H1 (cell line): ENCODE data around the gene THEMIS. TPM values are rescaled to one million over a fixed set of nuclear protein-coding genes. Genes with fewer than 3 reads are reported as not detected.

Experiments
- CTCF ChIA-PET: fragments of 300-600 bp; sonication (Branson Sonifier 250); formaldehyde crosslinking; loops from one replicate; lab custom pipeline; 2021; ENCODE audit not compliant: partially characterized antibody; lab: Charles Lee
- POLR2A ChIA-PET: fragments of 300-600 bp; sonication (Branson Sonifier 250); formaldehyde crosslinking; loops from one replicate; lab custom pipeline; 2021; ENCODE audit warnings: inconsistent platforms; ENCODE audit not compliant: partially characterized antibody; lab: Charles Lee
- DNase-seq, 2 experiments: peaks; one replicate each; pipeline versions ENCODE4 v3.0.0 to v3.0.0-alpha.2; 2010 to 2022; ENCODE audit warnings: low spot score in 2 of 2, low read depth in 1 of 2, mixed read lengths in 1 of 2
- FAIRE-seq: peaks from 2 replicates; lab custom pipeline; 2011; peaks lifted over from hg19 to GRCh38; lab: Jason Lieb, UNC
- H2AFZ ChIP-seq: 2 replicates; pipeline ENCODE4 v1.8.1; 2012; ENCODE audit warnings: low read length, inconsistent platforms
- H2AK5ac ChIP-seq: 2 replicates; pipeline ENCODE4 v1.6.1; 2013; ENCODE audit warnings: low read depth, low read length
- H2BK120ac ChIP-seq: replicated peaks from 2 replicates; pipeline ENCODE3; 2013; ENCODE audit warnings: low read depth, low read length, inconsistent platforms
- H2BK12ac ChIP-seq: 2 replicates; pipeline ENCODE4 v1.6.1; 2013; ENCODE audit warnings: low read depth, low read length
- H2BK15ac ChIP-seq: 2 replicates; pipeline ENCODE4 v1.6.1; 2013; ENCODE audit warnings: low read length
- H2BK20ac ChIP-seq: 2 replicates; pipeline ENCODE4 v1.6.1; 2013; ENCODE audit warnings: low read length
- H2BK5ac ChIP-seq: 2 replicates; pipeline ENCODE4 v1.6.1; 2013; ENCODE audit warnings: low read depth, low read length
- H3K14ac ChIP-seq: 2 replicates; pipeline ENCODE4 v1.6.1; 2013; ENCODE audit warnings: inconsistent platforms; ENCODE audit not compliant: insufficient read length
- H3K18ac ChIP-seq: 2 replicates; pipeline ENCODE4 v1.6.1; 2013; ENCODE audit warnings: low read length; ENCODE audit errors: extremely low read depth
- H3K23ac ChIP-seq: 2 replicates; pipeline ENCODE4 v1.6.1; 2013; ENCODE audit warnings: inconsistent platforms; ENCODE audit not compliant: insufficient read length
- H3K23me2 ChIP-seq: 2 replicates; pipeline ENCODE4 v1.6.1; 2013; ENCODE audit warnings: low read depth, low read length
- H3K27ac ChIP-seq: 2 replicates; pipeline ENCODE4 v1.6.1; 2011; ENCODE audit warnings: low read depth, low read length, inconsistent platforms
- H3K27me3 ChIP-seq, 4 experiments: replicated peaks in 1 of 4; 1 replicate in 1 of 4; 2 replicates in 3 of 4; pipeline versions ENCODE4 v1.6.1 to v1.8.1; 2011 to 2013; ENCODE audit warnings: low read length in 3 of 4, mild to moderate bottlenecking in 3 of 4, inconsistent platforms in 2 of 4, mixed read lengths in 2 of 4, moderate library complexity in 1 of 4; ENCODE audit not compliant: control insufficient read depth in 3 of 4, insufficient read depth in 3 of 4; ENCODE audit errors: extremely low read depth in 1 of 4
- H3K36me3 ChIP-seq, 4 experiments: 2 replicates each; pipeline versions ENCODE4 v1.6.1 to v1.8.1; 2011 to 2013; ENCODE audit warnings: mild to moderate bottlenecking in 4 of 4, low read length in 3 of 4, moderate library complexity in 2 of 4, control low read depth in 1 of 4, inconsistent platforms in 1 of 4; ENCODE audit not compliant: insufficient read depth in 4 of 4, control insufficient read depth in 2 of 4
- H3K4ac ChIP-seq: replicated peaks from 2 replicates; pipeline ENCODE3; 2013; ENCODE audit warnings: low read length, low read depth, mixed read lengths, inconsistent platforms; ENCODE audit not compliant: insufficient read length
- H3K4me1 ChIP-seq, 4 experiments: replicated peaks in 1 of 4; 1 replicate in 1 of 4; 2 replicates in 3 of 4; pipeline versions ENCODE4 v1.6.1 to v1.8.1; 2011 to 2013; ENCODE audit warnings: low read length in 3 of 4, inconsistent platforms in 2 of 4, mixed read lengths in 1 of 4; ENCODE audit not compliant: insufficient read depth in 4 of 4, control insufficient read depth in 3 of 4
- H3K4me2 ChIP-seq, 2 experiments: 2 replicates each; pipeline versions ENCODE4 v1.6.1 to v1.8.1; 2011 to 2013; ENCODE audit warnings: low read depth in 2 of 2, low read length in 2 of 2, control low read depth in 1 of 2, inconsistent platforms in 1 of 2, mild to moderate bottlenecking in 1 of 2; ENCODE audit not compliant: insufficient read depth in 1 of 2
- H3K4me3 ChIP-seq, 4 experiments: fragments of 200-600, 300-600 bp in 1 of 4; sonication (generic), shearing (Covaris generic), sonication (Bioruptor Twin) in 1 of 4; 2 replicates each; pipeline versions ENCODE4 v1.5.1 to v1.8.1; 2011 to 2016; ENCODE audit warnings: low read length in 4 of 4, low read depth in 3 of 4, control low read depth in 2 of 4, inconsistent platforms in 2 of 4, mild to moderate bottlenecking in 2 of 4, mixed read lengths in 1 of 4, moderate library complexity in 1 of 4; ENCODE audit not compliant: insufficient read depth in 2 of 4; ENCODE audit errors: extremely low read depth in 1 of 4
- H3K56ac ChIP-seq: replicated peaks from 2 replicates; pipeline ENCODE3; 2013; ENCODE audit warnings: low read depth, mild to moderate bottlenecking, mixed read lengths, low read length, inconsistent platforms; ENCODE audit not compliant: insufficient read length
- H3K79me1 ChIP-seq: 2 replicates; pipeline ENCODE4 v1.6.1; 2013; ENCODE audit warnings: low read depth, low read length, control low read depth
- H3K79me2 ChIP-seq, 2 experiments: 2 replicates each; pipeline versions ENCODE4 v1.6.1 to v1.8.1; 2012 to 2013; ENCODE audit warnings: low read length in 2 of 2, mild to moderate bottlenecking in 2 of 2, inconsistent platforms in 1 of 2; ENCODE audit not compliant: insufficient read depth in 2 of 2, control insufficient read depth in 1 of 2
- H3K9ac ChIP-seq, 4 experiments: replicated peaks in 1 of 4; 1 replicate in 1 of 4; 2 replicates in 3 of 4; pipeline versions ENCODE4 v1.6.1 to v1.8.1; 2011 to 2013; ENCODE audit warnings: low read depth in 3 of 4, low read length in 3 of 4, control low read depth in 2 of 4, mild to moderate bottlenecking in 2 of 4, moderate library complexity in 2 of 4, inconsistent platforms in 1 of 4; ENCODE audit errors: extremely low read depth in 1 of 4
- H3K9me3 ChIP-seq, 2 experiments: 2 replicates each; pipeline versions ENCODE4 v1.6.1 to v1.8.1; 2012 to 2013; ENCODE audit warnings: mild to moderate bottlenecking in 2 of 2, moderate library complexity in 2 of 2, control low read depth in 1 of 2, inconsistent platforms in 1 of 2, low read depth in 1 of 2, low read length in 1 of 2, mixed read lengths in 1 of 2; ENCODE audit not compliant: insufficient read depth in 2 of 2
- H4K20me1 ChIP-seq, 2 experiments: replicated peaks in 1 of 2; 2 replicates each; pipeline versions ENCODE3 to v1.8.1; 2011 to 2013; ENCODE audit warnings: inconsistent platforms in 2 of 2, low read length in 2 of 2, mild to moderate bottlenecking in 1 of 2; ENCODE audit not compliant: insufficient read depth in 2 of 2, control insufficient read depth in 1 of 2
- H4K5ac ChIP-seq: 2 replicates; pipeline ENCODE4 v1.6.1; 2013; ENCODE audit warnings: low read length, low read depth, mixed read lengths, inconsistent platforms; ENCODE audit not compliant: insufficient read length
- H4K8ac ChIP-seq: 2 replicates; pipeline ENCODE4 v1.8.0; 2013; ENCODE audit warnings: mild to moderate bottlenecking, moderate library complexity, low read length, inconsistent platforms; ENCODE audit not compliant: insufficient read depth; ENCODE audit errors: extremely low read depth
- H4K91ac ChIP-seq: replicated peaks from 2 replicates; pipeline ENCODE3; 2013; ENCODE audit warnings: low read length, mixed read lengths, inconsistent platforms; ENCODE audit not compliant: insufficient read length
- CHD2 ChIP-seq: IDR thresholded peaks from 2 replicates; pipeline ENCODE4 v1.6.1; 2012; ENCODE audit warnings: low read length, improper control_type of control experiment
- CREB1 ChIP-seq: IDR thresholded peaks from 2 replicates; pipeline ENCODE4 v1.6.1; 2012; ENCODE audit warnings: inconsistent platforms
- EGR1 ChIP-seq: IDR thresholded peaks from 2 replicates; pipeline ENCODE4 v1.6.1; 2011; ENCODE audit warnings: low read depth, low read length, borderline replicate concordance
- JUND ChIP-seq: IDR thresholded peaks from 2 replicates; pipeline ENCODE4 v1.6.1; 2011; ENCODE audit warnings: mild to moderate bottlenecking, improper control_type of control experiment, low read length
- SP1 ChIP-seq: IDR thresholded peaks from 2 replicates; pipeline ENCODE4 v1.6.1; 2011; ENCODE audit warnings: low read depth, low read length
- SUZ12 ChIP-seq: fragments of 200-600 bp; sonication (generic); IDR thresholded peaks from 2 replicates; pipeline ENCODE4 v1.6.1; 2012; ENCODE audit warnings: mild to moderate bottlenecking, inconsistent platforms, low read length, moderate library complexity, mixed read lengths
- TBP ChIP-seq: IDR thresholded peaks from 2 replicates; pipeline ENCODE4 v1.6.1; 2011; ENCODE audit warnings: low read depth, low read length, improper control_type of control experiment
- TCF12 ChIP-seq: IDR thresholded peaks from 2 replicates; pipeline ENCODE4 v1.6.1; 2011; ENCODE audit warnings: low read depth, mild to moderate bottlenecking, low read length
- TEAD4 ChIP-seq: IDR thresholded peaks from 2 replicates; pipeline ENCODE4 v1.6.1; 2012; ENCODE audit warnings: low read depth, low read length, inconsistent platforms, mixed read lengths
- WGBS, 2 experiments: shearing (Covaris generic) in 1 of 2; methylation state at CpG; one replicate each; pipeline versions ENCODE4 v1.1.6 to v1.1.7; 2013 to 2015; ENCODE audit warnings: low lambda C conversion rate in 2 of 2, mixed read lengths in 2 of 2, inconsistent platforms in 1 of 2, low coverage in 1 of 2, missing lambda C conversion rate in 1 of 2; ENCODE audit not compliant: insufficient replicate concordance in 2 of 2, insufficient coverage in 1 of 2, insufficient read length in 1 of 2; ENCODE audit errors: extremely low coverage in 1 of 2, missing lambda C conversion rate in 1 of 2; 5-methylcytosine and 5-hydroxymethylcytosine counted together
- polyA plus RNA-seq, 7 experiments: library from polyadenylated mRNA; depleted of rRNA in 3 of 7; stranded (reverse) in 5 of 7; unstranded in 2 of 7; fragments of >200 nt in 5 of 7; fragments of 200-250 nt in 2 of 7; gene quantifications; 1 replicate in 5 of 7; 2 replicates in 1 of 7; 4 replicates in 1 of 7; pipeline versions ENCODE4 v1.2.1 to v1.2.3, GENCODE V29; 2011 to 2013; ENCODE audit warnings: missing spikeins in 2 of 7, mixed read lengths in 2 of 7
- total RNA-seq: library from RNA; stranded (reverse); fragmentation: NEBNext Ultra II Directional; extraction: Animal tissue kit (Norgen Biotek cat#: 25700); gene quantifications from 2 replicates; pipeline ENCODE4 v1.2.1, GENCODE V29; 2021

THEMIS gene
- total and polyA plus RNA-seq, 2 of the 8 experiments (the other 6 are each of a cell fraction or from before 2014, with no cell fraction given), result not detected

DNA sequence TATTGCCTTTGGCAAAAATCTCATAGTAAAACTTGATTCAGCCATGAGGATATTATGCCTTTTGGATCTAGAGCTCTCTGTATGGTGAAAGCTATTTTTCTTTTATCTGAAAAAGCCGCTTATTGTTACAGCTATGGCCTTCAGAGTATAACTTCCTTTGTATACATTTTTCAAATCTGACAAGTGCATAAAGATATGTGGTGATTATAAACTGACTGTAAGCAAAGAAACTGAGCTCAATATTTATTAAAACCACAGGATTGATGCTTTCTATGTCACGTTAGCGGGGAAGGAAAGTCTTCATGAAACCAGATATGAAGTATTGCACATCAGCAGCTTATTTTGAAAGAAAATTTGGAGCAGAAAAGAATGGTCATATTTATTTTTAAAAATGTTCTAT, 151.8 kb downstream of the THEMIS start:
- H3K9me3 ChIP-seq, result no peaks in the 10 kb centered on the region
- H2AFZ ChIP-seq, result no peak overlapping the region
- no peaks in the 10 kb centered on the region for H3K79me1 ChIP-seq
- H3K23me2 ChIP-seq, result no peaks in the 10 kb centered on the region
- H3K4me2 ChIP-seq, result no peak overlapping the region
- no peak overlapping the region for H3K4me3 ChIP-seq
- no peak overlapping the region for H4K8ac ChIP-seq
- H4K20me1 ChIP-seq, result no peaks in the 10 kb centered on the region
- H3K14ac ChIP-seq, result no peak overlapping the region
- TF ChIP-seq SP1 (no peak), TEAD4 (no peak), EGR1 (no peak), CHD2 (no peak), TBP (no peak), TCF12 (no peak), CREB1 (no peak), SUZ12 (no peak), JUND (no peak)
- no peak overlapping the region for H3K56ac ChIP-seq
- H2AK5ac ChIP-seq, result no peak overlapping the region
- H2BK12ac ChIP-seq, result no peak overlapping the region
- H4K91ac ChIP-seq, result no peak overlapping the region
- H3K4ac ChIP-seq, result no peak overlapping the region
- no peak overlapping the region for H3K23ac ChIP-seq
- H3K27ac ChIP-seq, result no peak overlapping the region
- no peak overlapping the region for H2BK120ac ChIP-seq
- no peak overlapping the region for H2BK15ac ChIP-seq
- H2BK5ac ChIP-seq, result no peak overlapping the region
- no peak overlapping the region for H2BK20ac ChIP-seq
- H3K27me3 ChIP-seq, result peaks cover 0 to 1% (median 0%) of the 10 kb centered on the region in 4 experiments; a peak in 1 of 7 replicates
- no peaks in the 10 kb centered on the region for H3K79me2 ChIP-seq
- no peak overlapping the region for H3K9ac ChIP-seq
- FAIRE-seq (no peak), DNase-seq (no peak)
- 87% methylated on average over 3 of the region's 3 CpGs; no CpG with 5 or more reads in 1 of the 2 experiments for WGBS, 2 experiments
- H3K18ac ChIP-seq, result no peak overlapping the region
- ChIA-PET CTCF (interaction anchor here (0.7 to 2.7 kb wide), 2 partner anchors 8 to 12 kb away, joined by 3 to 10 read pairs; no protein-coding TSS in a partner anchor), POLR2A (no interaction called here)
- no peak overlapping the region for H4K5ac ChIP-seq
- no peaks in the 10 kb centered on the region for H3K4me1 ChIP-seq
- H3K36me3 ChIP-seq, result no peaks in the 10 kb centered on the region
